GM23248 (cell line): ENCODE measurements around the gene ITGB2. TPM values are rescaled to one million over a fixed set of nuclear protein-coding genes. Genes with fewer than 3 reads are reported as not detected.

Experiments used
- DNase-seq: peaks from one replicate; pipeline ENCODE4 v3.0.0-alpha.2; 2015
- H2AFZ ChIP-seq: fragments of 200-600 bp; sonication (generic); 2 replicates; pipeline ENCODE4 v1.6.1; 2016; ENCODE audit warnings: antibody characterized with exemption
- H3F3A ChIP-seq: fragments of 200-600 bp; sonication (generic); 2 replicates; pipeline ENCODE4 v1.6.1; 2016; ENCODE audit warnings: mild to moderate bottlenecking, antibody characterized with exemption, mixed run types; ENCODE audit not compliant: insufficient read depth
- H3K27ac ChIP-seq: fragments of 200-600 bp; sonication (generic); 2 replicates; pipeline ENCODE4 v1.5.1; 2016; ENCODE audit warnings: mild to moderate bottlenecking
- H3K27me3 ChIP-seq: fragments of 200-600 bp; sonication (generic); replicated peaks from 2 replicates; pipeline ENCODE4 v1.6.1; 2016; ENCODE audit warnings: mild to moderate bottlenecking; ENCODE audit not compliant: insufficient read depth
- H3K36me3 ChIP-seq: fragments of 200-600 bp; sonication (generic); 2 replicates; pipeline ENCODE4 v1.6.1; 2016; ENCODE audit warnings: low read depth, mild to moderate bottlenecking
- H3K4me1 ChIP-seq: fragments of 200-600 bp; sonication (generic); 2 replicates; pipeline ENCODE4 v1.6.1; 2016; ENCODE audit warnings: mild to moderate bottlenecking; ENCODE audit not compliant: insufficient read depth
- H3K4me2 ChIP-seq: fragments of 200-600 bp; sonication (generic); one replicate; pipeline ENCODE4 v1.6.1; 2016; ENCODE audit warnings: mild to moderate bottlenecking; ENCODE audit not compliant: unreplicated experiment
- H3K4me3 ChIP-seq: fragments of 200-600 bp; sonication (generic); 2 replicates; pipeline ENCODE4 v1.5.1; 2016; ENCODE audit warnings: mild to moderate bottlenecking
- H3K79me2 ChIP-seq: fragments of 200-600 bp; sonication (generic); 2 replicates; pipeline ENCODE4 v1.6.1; 2016; ENCODE audit warnings: mild to moderate bottlenecking; ENCODE audit not compliant: insufficient read depth
- H3K9ac ChIP-seq: fragments of 200-600 bp; sonication (generic); 2 replicates; pipeline ENCODE4 v1.6.1; 2016; ENCODE audit warnings: mild to moderate bottlenecking
- H3K9me2 ChIP-seq: fragments of 200-600 bp; sonication (generic); 2 replicates; pipeline ENCODE4 v1.6.1; 2016; ENCODE audit warnings: mixed run types, mild to moderate bottlenecking, moderate library complexity; ENCODE audit not compliant: insufficient read depth
- H3K9me3 ChIP-seq: fragments of 200-600 bp; sonication (generic); one replicate; pipeline ENCODE4 v1.6.1; 2017; ENCODE audit warnings: low read depth
- H4K20me1 ChIP-seq: fragments of 200-600 bp; sonication (generic); 2 replicates; pipeline ENCODE4 v1.6.0; 2016; ENCODE audit not compliant: insufficient read depth
- EZH2 ChIP-seq: fragments of 200-600 bp; sonication (generic); IDR thresholded peaks from 2 replicates; pipeline ENCODE4 v1.6.1; 2018; ENCODE audit warnings: antibody characterized with exemption, mild to moderate bottlenecking; ENCODE audit not compliant: insufficient read depth, poor library complexity, severe bottlenecking
- EZH2phosphoT487 ChIP-seq: fragments of 200-600 bp; sonication (generic); IDR thresholded peaks from 2 replicates; pipeline ENCODE4 v1.6.1; 2018; ENCODE audit warnings: antibody characterized with exemption, moderate library complexity, mild to moderate bottlenecking, low read depth; ENCODE audit not compliant: insufficient read depth
- WGBS, 2 experiments: methylation state at CpG; one replicate each; pipeline ENCODE4 v1.1.6; 2015 to 2017; ENCODE audit warnings: low lambda C conversion rate in 2 of 2, low coverage in 1 of 2; ENCODE audit errors: missing lambda C conversion rate in 2 of 2; 5-methylcytosine and 5-hydroxymethylcytosine counted together
- in situ Hi-C: fragments of 300-500 bp; cut with MboI; formaldehyde crosslinking; loops from 2 replicates; pipeline ENCODE4 v1.15.0; 2020
- polyA plus RNA-seq: library from polyadenylated mRNA; unstranded; fragments of >200 nt; fragmentation: Nextera tagmentation; extraction: Ambion mirVana; gene quantifications from 2 replicates; pipeline ENCODE4 v1.2.1, GENCODE V29; 2016
- total RNA-seq: library from RNA; depleted of rRNA; stranded (reverse); fragments of >200 nt; shearing (Covaris generic); gene quantifications from 2 replicates; pipeline ENCODE4 v1.2.3, GENCODE V29; 2014

Gene ITGB2
- total and polyA plus RNA-seq, 2 experiments from 2014 or later = 1.3 to 2.2 TPM

GRCh38 chr21:44840771-44841170, 79.9 kb downstream of the ITGB2 start:
- no peak overlapping the region for H2AFZ ChIP-seq
- WGBS, 2 experiments = 47 to 51% methylated on average over 11 of the region's 11 CpGs
- no peak overlapping the region for H3K27ac ChIP-seq
- H3K79me2 ChIP-seq = no peaks in the 10 kb centered on the region
- no peaks in the 10 kb centered on the region for H4K20me1 ChIP-seq
- DNase-seq = no peak
- H3K4me3 ChIP-seq = no peak overlapping the region
- H3K9ac ChIP-seq = no peak overlapping the region
- 0 out of 2 replicates have a peak, but pooled peaks cover 9% of the 10 kb centered on the region for H3K27me3 ChIP-seq
- H3K4me2 ChIP-seq = no peak overlapping the region
- H3K9me3 ChIP-seq = no peaks in the 10 kb centered on the region
- in situ Hi-C loops = no loop called here
- no peaks in the 10 kb centered on the region for H3F3A ChIP-seq
- H3K9me2 ChIP-seq = no peaks in the 10 kb centered on the region
- no peaks in the 10 kb centered on the region for H3K36me3 ChIP-seq
- TF ChIP-seq EZH2 (no peak), EZH2phosphoT487 (no peak)
- H3K4me1 ChIP-seq = peaks cover 8% of the 10 kb centered on the region; the same call in 1 of the 2 replicates

GRCh38 chr21:44838951-44839350, 81.7 kb downstream of the ITGB2 start:
- Histone ChIP-seq H2AFZ (no peak overlapping the region), H3K4me1 (peaks cover 8% of the 10 kb centered on the region; the same call in 1 of the 2 replicates), H3K4me3 (no peak overlapping the region), H3K9me2 (no peaks in the 10 kb centered on the region), H4K20me1 (no peaks in the 10 kb centered on the region), H3K9me3 (no peaks in the 10 kb centered on the region), H3F3A (no peaks in the 10 kb centered on the region), H3K36me3 (no peaks in the 10 kb centered on the region), H3K27ac (no peak overlapping the region), H3K79me2 (no peaks in the 10 kb centered on the region), H3K4me2 (no peak overlapping the region), H3K9ac (no peak overlapping the region), H3K27me3 (0 out of 2 replicates have a peak, but pooled peaks cover 9% of the 10 kb centered on the region)
- no peak for DNase-seq
- TF ChIP-seq EZH2phosphoT487 (no peak), EZH2 (no peak)
- in situ Hi-C loops = no loop called here
- WGBS, 2 experiments = 90 to 95% methylated on average over 9 of the region's 9 CpGs

GRCh38 chr21:44838039-44838895, 82.4 kb downstream of the ITGB2 start:
- Histone ChIP-seq H3K4me2 (no peak overlapping the region), H3K27me3 (0 out of 2 replicates have a peak, but pooled peaks cover 5% of the 10 kb centered on the region), H3K9me3 (no peaks in the 10 kb centered on the region), H3K9me2 (no peaks in the 10 kb centered on the region), H3K4me1 (peaks cover 8% of the 10 kb centered on the region; the same call in 1 of the 2 replicates), H2AFZ (no peak overlapping the region), H3F3A (no peaks in the 10 kb centered on the region), H3K36me3 (no peaks in the 10 kb centered on the region), H3K79me2 (no peaks in the 10 kb centered on the region), H3K9ac (no peak overlapping the region), H3K27ac (no peak overlapping the region), H3K4me3 (no peak overlapping the region), H4K20me1 (no peaks in the 10 kb centered on the region)
- no peak for TF ChIP-seq EZH2
- TF ChIP-seq EZH2phosphoT487 = no peak
- in situ Hi-C loops = no loop called here
- no peak for DNase-seq
- WGBS, 2 experiments = 76 to 83% methylated on average over 9 to 30 of the region's 30 CpGs

- no peaks in the 10 kb centered on the region for H4K20me1 ChIP-seq
- no peaks in the 10 kb centered on the region for H3K36me3 ChIP-seq
- H3K4me1 ChIP-seq = peaks cover 8% of the 10 kb centered on the region; the same call in 1 of the 2 replicates
- no peak overlapping the region for H3K4me3 ChIP-seq
- WGBS, 2 experiments = 94% methylated on average over 12 to 13 of the region's 13 CpGs
- H3K9ac ChIP-seq = no peak overlapping the region
- H3K9me2 ChIP-seq = no peaks in the 10 kb centered on the region
- no peaks in the 10 kb centered on the region for H3K79me2 ChIP-seq
- H3K9me3 ChIP-seq = no peaks in the 10 kb centered on the region
- in situ Hi-C loops = no loop called here
- H3K4me2 ChIP-seq = no peak overlapping the region
- TF ChIP-seq EZH2 (no peak), EZH2phosphoT487 (no peak)
- H3K27ac ChIP-seq = no peak overlapping the region
- no peaks in the 10 kb centered on the region for H3F3A ChIP-seq
- DNase-seq = no peak
- 0 out of 2 replicates have a peak, but pooled peaks cover 4% of the 10 kb centered on the region for H3K27me3 ChIP-seq
- H2AFZ ChIP-seq = no peak overlapping the region
Observed at GRCh38 chr21:44837537-44837936, 83.2 kb downstream of the ITGB2 start.
